HG03558 (cell line): ENCODE measurements around the gene TMEM121B.
"Not testable (repeated sequence)": the region's sequence is repeated elsewhere in the genome, so short reads cannot be mapped to it uniquely, and the experiment has no call there.

Experiments used
- ATAC-seq: cut with Tn5 transposase; IDR thresholded peaks from one replicate; pipeline ENCODE4 v1.9.1; 2021; ENCODE audit warnings: moderate number of reproducible peaks; ENCODE audit not compliant: unreplicated experiment; ENCODE audit errors: extremely low read depth

The TMEM121B gene

GRCh38 chr22:17121233-17122195, at the start of gene TMEM121B:
TSS of gene TMEM121B (minus strand) at chr22:17121360. CDS start at chr22:17121127, 233 bp downstream.
- ATAC-seq: no peak

DNA sequence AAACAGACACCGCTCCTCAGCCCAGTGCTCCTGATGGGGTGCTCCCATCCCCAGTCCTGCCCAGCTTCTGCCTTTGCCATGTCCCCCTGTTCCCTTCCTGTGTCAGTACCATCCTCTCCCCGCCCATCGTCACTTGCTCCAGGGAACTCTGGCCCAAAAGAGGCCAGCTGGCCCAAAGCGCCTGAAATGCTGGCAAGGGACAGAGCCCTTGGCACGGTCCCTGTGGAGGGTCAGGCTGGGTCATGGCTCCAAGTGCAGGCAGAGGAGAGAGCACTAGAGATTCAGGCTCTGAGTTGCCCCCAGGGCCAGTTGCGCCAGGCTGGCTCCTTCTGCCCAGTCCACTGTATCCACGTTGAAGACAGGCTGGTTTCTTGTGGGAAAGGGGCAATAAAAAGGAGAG, 46.3 kb upstream of the TMEM121B start:
- ATAC-seq: no peak

DNA sequence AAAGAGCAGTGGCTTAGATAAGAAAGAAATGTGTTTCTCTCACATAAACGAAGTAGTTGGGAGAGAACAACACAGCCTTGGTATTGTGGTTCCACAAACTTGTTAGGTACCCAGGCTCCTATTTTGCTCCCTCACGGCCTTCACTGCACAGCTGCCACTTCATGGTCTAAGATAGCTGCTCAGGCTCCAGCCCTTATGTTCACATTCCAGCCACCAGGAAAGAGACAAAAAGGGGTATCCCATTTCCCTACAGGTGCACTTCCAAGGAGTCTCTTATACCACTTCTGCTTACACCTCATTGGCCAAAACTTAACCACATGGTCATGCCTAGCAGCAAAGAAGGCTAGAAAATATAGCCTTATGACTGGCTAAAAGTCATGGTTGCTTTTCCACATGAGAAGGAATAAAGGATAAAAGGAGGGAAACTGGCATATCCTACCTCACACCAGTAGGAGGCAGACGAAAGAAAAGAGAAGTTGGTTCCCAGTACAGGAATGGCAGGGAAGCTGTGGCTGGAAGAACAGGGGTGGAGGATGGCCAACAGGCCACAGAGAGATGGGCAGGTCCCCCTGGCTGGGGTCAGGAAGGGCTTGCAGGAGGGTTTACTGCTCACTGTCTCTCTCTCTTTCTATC, 43.3 kb upstream of the TMEM121B start:
- ATAC-seq: no peak

DNA sequence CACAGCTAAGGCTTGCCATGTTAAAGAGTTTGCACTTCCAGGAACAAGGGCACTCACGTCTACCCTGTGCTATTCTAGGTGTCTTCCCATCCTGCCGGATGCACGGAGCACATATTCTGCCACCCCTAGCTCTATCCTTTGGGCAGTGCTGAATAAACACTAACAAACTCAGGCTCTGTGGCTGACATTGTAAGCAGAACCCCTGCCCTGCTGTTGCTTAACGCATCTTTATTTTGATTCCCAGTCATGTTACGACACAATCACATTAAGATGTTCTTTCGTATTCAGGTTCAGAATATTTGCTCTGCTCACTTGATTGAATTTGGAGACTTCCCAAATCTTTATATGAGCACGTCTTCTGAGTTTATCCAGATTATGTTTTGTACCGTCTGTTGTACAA, 41.6 kb upstream of the TMEM121B start:
- ATAC-seq: no peak

DNA sequence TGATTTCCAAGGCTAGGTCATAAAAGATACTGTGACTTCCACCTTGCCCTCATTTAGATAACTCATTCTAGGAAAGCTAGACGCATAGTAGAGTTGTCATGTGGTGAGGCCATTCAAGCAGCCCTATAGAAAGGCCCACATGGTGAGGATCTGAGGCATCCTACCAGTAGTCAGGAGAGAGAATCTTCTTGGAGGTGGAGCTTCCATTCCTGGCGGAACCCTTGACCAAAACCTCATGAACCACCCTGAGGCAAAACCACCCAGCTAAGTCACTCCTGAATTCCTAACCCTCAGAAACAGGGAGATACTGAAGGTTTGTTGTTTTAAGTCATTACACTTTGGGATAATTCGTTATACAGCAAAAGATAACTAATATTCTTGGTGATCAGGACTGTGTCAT, 40.8 kb upstream of the TMEM121B start:
- no peak for ATAC-seq

- ATAC-seq: no peak
Observed at GRCh38 chr22:17159504-17159951, 38.4 kb upstream of the TMEM121B start.

DNA sequence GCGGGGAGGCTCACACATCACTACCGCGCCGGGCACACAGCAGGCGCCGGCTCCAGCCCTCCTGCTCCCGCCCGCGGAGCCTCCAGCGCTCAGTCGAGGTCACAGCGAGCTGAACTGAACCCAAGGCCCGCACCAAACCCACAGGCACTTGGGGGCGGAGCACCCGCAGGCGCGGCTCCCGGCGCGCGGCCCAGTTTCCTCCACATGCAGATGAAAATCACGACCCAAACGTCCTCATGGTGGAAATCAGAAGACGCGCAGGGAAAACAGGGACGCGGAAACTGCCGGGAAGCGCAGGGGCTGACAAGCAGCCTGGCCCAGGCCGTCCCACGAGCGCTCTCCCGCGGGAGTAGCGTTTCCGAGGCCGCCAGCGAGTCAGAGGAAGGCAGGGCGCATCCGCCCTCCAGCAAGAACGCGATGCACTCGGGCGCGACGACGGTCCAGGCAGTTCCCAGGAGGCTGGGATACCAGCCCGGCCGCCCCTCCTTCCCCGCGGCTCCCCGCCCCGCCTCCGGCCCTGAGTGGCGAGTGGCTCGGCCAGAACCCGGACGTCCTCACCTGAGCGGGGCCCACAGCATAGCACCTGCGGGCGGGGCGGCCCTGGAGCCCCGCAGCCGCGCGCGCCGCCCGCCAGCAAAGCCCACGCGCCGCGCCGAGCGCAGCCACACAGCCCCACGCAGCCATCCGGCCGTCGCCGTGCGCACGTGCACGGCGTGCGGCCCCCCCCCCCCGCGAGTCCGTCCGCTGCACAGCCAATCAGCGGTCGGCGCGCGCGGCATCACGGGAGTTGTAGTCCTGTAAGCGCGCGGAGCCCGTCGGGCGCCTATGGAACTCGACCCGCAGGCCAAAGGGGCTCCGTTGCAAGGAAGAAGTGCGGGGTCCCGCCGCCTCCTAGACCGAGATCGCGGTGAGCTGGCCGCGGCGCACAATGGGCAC, 37.7 kb upstream of the TMEM121B start, which contains the start of gene HDHD5:
HDHD5 (minus strand) TSS at position 710 of the 936 bp plus-strand sequence; CDS start at position 684, 26 bp downstream.
- no peak for ATAC-seq

- no peak for ATAC-seq
Observed at GRCh38 chr22:17158176-17158567, 37.0 kb upstream of the TMEM121B start.

GRCh38 chr22:17157714-17158113, 36.6 kb upstream of the TMEM121B start:
- ATAC-seq: no peak

DNA sequence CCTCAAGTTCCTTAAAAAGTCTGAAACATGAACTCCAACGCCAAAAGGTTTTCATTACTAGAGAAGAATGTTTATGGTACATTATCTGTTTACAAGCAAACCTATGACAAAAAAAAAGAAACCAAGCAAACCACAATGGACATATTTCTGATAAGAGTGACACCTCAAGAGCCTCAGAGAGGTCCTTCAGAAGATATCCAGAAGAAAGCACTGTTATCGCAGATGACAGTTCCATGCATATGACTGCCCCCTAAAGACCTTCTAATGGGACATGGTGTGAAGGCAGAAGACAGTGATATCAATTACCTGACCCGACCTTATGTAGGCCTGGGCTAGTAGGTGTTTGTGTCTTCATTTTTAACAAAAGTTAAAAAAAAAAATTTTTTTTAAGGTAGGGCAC, 34.8 kb upstream of the TMEM121B start:
- ATAC-seq: no peak

DNA sequence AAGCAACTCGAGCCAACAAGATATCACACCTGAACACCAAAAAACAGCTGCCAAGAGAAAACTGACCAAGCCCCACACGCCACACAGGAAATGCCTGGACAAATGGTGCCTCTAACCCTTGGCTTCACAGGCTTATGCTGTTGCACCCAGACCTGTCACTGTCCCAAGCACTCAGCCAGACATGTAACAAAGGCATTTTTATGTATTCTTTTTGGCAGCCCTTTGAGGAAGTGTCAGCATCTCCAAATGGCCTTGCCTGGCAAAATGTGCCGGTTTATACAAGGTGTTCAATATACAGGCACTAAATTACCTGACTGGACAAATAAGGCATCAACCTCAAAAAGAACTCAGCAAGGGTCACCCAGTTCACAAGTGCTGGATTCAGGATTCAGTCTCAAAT, 31.8 kb upstream of the TMEM121B start:
- no peak for ATAC-seq

GRCh38 chr22:17152340-17152739, 31.2 kb upstream of the TMEM121B start:
- ATAC-seq: no peak

- no peak for ATAC-seq
Observed at GRCh38 chr22:17149076-17149815, 28.1 kb upstream of the TMEM121B start.

- ATAC-seq: not testable (repeated sequence)
Observed at GRCh38 chr22:17147458-17147857, 26.3 kb upstream of the TMEM121B start.

- ATAC-seq: no peak
Observed at GRCh38 chr22:17145021-17145680, 24.0 kb upstream of the TMEM121B start.

DNA sequence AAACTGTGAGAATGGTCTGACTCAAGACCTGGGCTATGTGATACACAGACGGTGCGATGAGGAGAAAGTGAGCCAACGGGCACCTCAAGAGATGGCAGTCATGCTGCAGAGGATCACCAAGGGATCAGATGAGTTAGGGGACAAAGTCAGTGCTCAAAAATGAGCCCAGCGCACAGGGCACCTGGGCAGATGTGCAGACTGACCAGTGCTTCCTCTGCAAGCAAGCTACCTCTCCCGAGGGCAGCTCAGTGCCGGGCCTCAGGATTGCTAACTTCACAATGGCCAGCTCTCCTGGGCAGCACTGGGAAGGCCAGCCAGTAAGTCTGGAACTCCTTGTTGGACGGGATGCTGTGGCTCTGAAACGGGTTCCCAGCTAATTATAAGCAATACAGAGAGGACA, 22.7 kb upstream of the TMEM121B start:
- ATAC-seq: no peak

DNA sequence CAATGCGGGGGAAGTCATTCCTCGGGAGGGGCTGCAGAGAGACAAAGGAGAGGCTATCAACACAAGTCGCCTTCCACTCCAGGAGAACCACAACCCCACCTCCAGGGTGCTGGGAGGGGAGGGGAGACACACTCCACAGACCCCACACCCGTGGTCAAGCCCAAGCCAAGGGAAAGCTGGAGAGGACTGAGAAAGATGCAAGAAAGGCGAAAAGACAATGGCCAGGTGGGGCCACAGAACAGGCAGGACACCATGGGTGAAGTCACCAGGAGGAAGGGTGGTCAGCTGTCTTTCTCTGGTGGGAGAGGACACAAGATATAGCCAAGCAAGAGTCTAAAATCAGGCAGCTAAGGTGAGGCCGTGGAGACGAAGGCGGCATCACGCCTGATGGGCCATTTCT, 21.9 kb upstream of the TMEM121B start:
- ATAC-seq: no peak

GRCh38 chr22:17140826-17141766, 19.9 kb upstream of the TMEM121B start:
- no peak for ATAC-seq
